H1 (cell line): ENCODE measurements around the gene LIFR. TPM values are rescaled to one million over a fixed set of nuclear protein-coding genes. Genes with fewer than 3 reads are reported as not detected.

Source experiments
- CTCF ChIA-PET: fragments of 300-600 bp; sonication (Branson Sonifier 250); formaldehyde crosslinking; loops from one replicate; lab custom pipeline; 2021; ENCODE audit not compliant: partially characterized antibody; lab: Charles Lee
- POLR2A ChIA-PET: fragments of 300-600 bp; sonication (Branson Sonifier 250); formaldehyde crosslinking; loops from one replicate; lab custom pipeline; 2021; ENCODE audit warnings: inconsistent platforms; ENCODE audit not compliant: partially characterized antibody; lab: Charles Lee
- DNase-seq, 2 experiments: peaks; one replicate each; pipeline versions ENCODE4 v3.0.0 to v3.0.0-alpha.2; 2010 to 2022; ENCODE audit warnings: low spot score in 2 of 2, low read depth in 1 of 2, mixed read lengths in 1 of 2
- FAIRE-seq: peaks from 2 replicates; lab custom pipeline; 2011; peaks lifted over from hg19 to GRCh38; lab: Jason Lieb, UNC
- H2AFZ ChIP-seq: 2 replicates; pipeline ENCODE4 v1.8.1; 2012; ENCODE audit warnings: low read length, inconsistent platforms
- H2AK5ac ChIP-seq: 2 replicates; pipeline ENCODE4 v1.6.1; 2013; ENCODE audit warnings: low read depth, low read length
- H2BK120ac ChIP-seq: replicated peaks from 2 replicates; pipeline ENCODE3; 2013; ENCODE audit warnings: low read depth, low read length, inconsistent platforms
- H2BK12ac ChIP-seq: 2 replicates; pipeline ENCODE4 v1.6.1; 2013; ENCODE audit warnings: low read depth, low read length
- H2BK15ac ChIP-seq: 2 replicates; pipeline ENCODE4 v1.6.1; 2013; ENCODE audit warnings: low read length
- H2BK20ac ChIP-seq: 2 replicates; pipeline ENCODE4 v1.6.1; 2013; ENCODE audit warnings: low read length
- H2BK5ac ChIP-seq: 2 replicates; pipeline ENCODE4 v1.6.1; 2013; ENCODE audit warnings: low read depth, low read length
- H3K14ac ChIP-seq: 2 replicates; pipeline ENCODE4 v1.6.1; 2013; ENCODE audit warnings: inconsistent platforms; ENCODE audit not compliant: insufficient read length
- H3K18ac ChIP-seq: 2 replicates; pipeline ENCODE4 v1.6.1; 2013; ENCODE audit warnings: low read length; ENCODE audit errors: extremely low read depth
- H3K23ac ChIP-seq: 2 replicates; pipeline ENCODE4 v1.6.1; 2013; ENCODE audit warnings: inconsistent platforms; ENCODE audit not compliant: insufficient read length
- H3K23me2 ChIP-seq: 2 replicates; pipeline ENCODE4 v1.6.1; 2013; ENCODE audit warnings: low read depth, low read length
- H3K27ac ChIP-seq: 2 replicates; pipeline ENCODE4 v1.6.1; 2011; ENCODE audit warnings: low read depth, low read length, inconsistent platforms
- H3K27me3 ChIP-seq, 4 experiments: replicated peaks in 1 of 4; 1 replicate in 1 of 4; 2 replicates in 3 of 4; pipeline versions ENCODE4 v1.6.1 to v1.8.1; 2011 to 2013; ENCODE audit warnings: low read length in 3 of 4, mild to moderate bottlenecking in 3 of 4, inconsistent platforms in 2 of 4, mixed read lengths in 2 of 4, moderate library complexity in 1 of 4; ENCODE audit not compliant: control insufficient read depth in 3 of 4, insufficient read depth in 3 of 4; ENCODE audit errors: extremely low read depth in 1 of 4
- H3K36me3 ChIP-seq, 4 experiments: 2 replicates each; pipeline versions ENCODE4 v1.6.1 to v1.8.1; 2011 to 2013; ENCODE audit warnings: mild to moderate bottlenecking in 4 of 4, low read length in 3 of 4, moderate library complexity in 2 of 4, control low read depth in 1 of 4, inconsistent platforms in 1 of 4; ENCODE audit not compliant: insufficient read depth in 4 of 4, control insufficient read depth in 2 of 4
- H3K4ac ChIP-seq: replicated peaks from 2 replicates; pipeline ENCODE3; 2013; ENCODE audit warnings: low read length, low read depth, mixed read lengths, inconsistent platforms; ENCODE audit not compliant: insufficient read length
- H3K4me1 ChIP-seq, 4 experiments: replicated peaks in 1 of 4; 1 replicate in 1 of 4; 2 replicates in 3 of 4; pipeline versions ENCODE4 v1.6.1 to v1.8.1; 2011 to 2013; ENCODE audit warnings: low read length in 3 of 4, inconsistent platforms in 2 of 4, mixed read lengths in 1 of 4; ENCODE audit not compliant: insufficient read depth in 4 of 4, control insufficient read depth in 3 of 4
- H3K4me2 ChIP-seq, 2 experiments: 2 replicates each; pipeline versions ENCODE4 v1.6.1 to v1.8.1; 2011 to 2013; ENCODE audit warnings: low read depth in 2 of 2, low read length in 2 of 2, control low read depth in 1 of 2, inconsistent platforms in 1 of 2, mild to moderate bottlenecking in 1 of 2; ENCODE audit not compliant: insufficient read depth in 1 of 2
- H3K4me3 ChIP-seq, 4 experiments: fragments of 200-600, 300-600 bp in 1 of 4; sonication (generic), shearing (Covaris generic), sonication (Bioruptor Twin) in 1 of 4; 2 replicates each; pipeline versions ENCODE4 v1.5.1 to v1.8.1; 2011 to 2016; ENCODE audit warnings: low read length in 4 of 4, low read depth in 3 of 4, control low read depth in 2 of 4, inconsistent platforms in 2 of 4, mild to moderate bottlenecking in 2 of 4, mixed read lengths in 1 of 4, moderate library complexity in 1 of 4; ENCODE audit not compliant: insufficient read depth in 2 of 4; ENCODE audit errors: extremely low read depth in 1 of 4
- H3K56ac ChIP-seq: replicated peaks from 2 replicates; pipeline ENCODE3; 2013; ENCODE audit warnings: low read depth, mild to moderate bottlenecking, mixed read lengths, low read length, inconsistent platforms; ENCODE audit not compliant: insufficient read length
- H3K79me1 ChIP-seq: 2 replicates; pipeline ENCODE4 v1.6.1; 2013; ENCODE audit warnings: low read depth, low read length, control low read depth
- H3K79me2 ChIP-seq, 2 experiments: 2 replicates each; pipeline versions ENCODE4 v1.6.1 to v1.8.1; 2012 to 2013; ENCODE audit warnings: low read length in 2 of 2, mild to moderate bottlenecking in 2 of 2, inconsistent platforms in 1 of 2; ENCODE audit not compliant: insufficient read depth in 2 of 2, control insufficient read depth in 1 of 2
- H3K9ac ChIP-seq, 4 experiments: replicated peaks in 1 of 4; 1 replicate in 1 of 4; 2 replicates in 3 of 4; pipeline versions ENCODE4 v1.6.1 to v1.8.1; 2011 to 2013; ENCODE audit warnings: low read depth in 3 of 4, low read length in 3 of 4, control low read depth in 2 of 4, mild to moderate bottlenecking in 2 of 4, moderate library complexity in 2 of 4, inconsistent platforms in 1 of 4; ENCODE audit errors: extremely low read depth in 1 of 4
- H3K9me3 ChIP-seq, 2 experiments: 2 replicates each; pipeline versions ENCODE4 v1.6.1 to v1.8.1; 2012 to 2013; ENCODE audit warnings: mild to moderate bottlenecking in 2 of 2, moderate library complexity in 2 of 2, control low read depth in 1 of 2, inconsistent platforms in 1 of 2, low read depth in 1 of 2, low read length in 1 of 2, mixed read lengths in 1 of 2; ENCODE audit not compliant: insufficient read depth in 2 of 2
- H4K20me1 ChIP-seq, 2 experiments: replicated peaks in 1 of 2; 2 replicates each; pipeline versions ENCODE3 to v1.8.1; 2011 to 2013; ENCODE audit warnings: inconsistent platforms in 2 of 2, low read length in 2 of 2, mild to moderate bottlenecking in 1 of 2; ENCODE audit not compliant: insufficient read depth in 2 of 2, control insufficient read depth in 1 of 2
- H4K5ac ChIP-seq: 2 replicates; pipeline ENCODE4 v1.6.1; 2013; ENCODE audit warnings: low read length, low read depth, mixed read lengths, inconsistent platforms; ENCODE audit not compliant: insufficient read length
- H4K8ac ChIP-seq: 2 replicates; pipeline ENCODE4 v1.8.0; 2013; ENCODE audit warnings: mild to moderate bottlenecking, moderate library complexity, low read length, inconsistent platforms; ENCODE audit not compliant: insufficient read depth; ENCODE audit errors: extremely low read depth
- H4K91ac ChIP-seq: replicated peaks from 2 replicates; pipeline ENCODE3; 2013; ENCODE audit warnings: low read length, mixed read lengths, inconsistent platforms; ENCODE audit not compliant: insufficient read length
- CTCF ChIP-seq, 3 experiments: IDR thresholded peaks; 1 replicate in 2 of 3; 2 replicates in 1 of 3; pipeline versions ENCODE4 v1.5.1 to v1.6.1; 2011; ENCODE audit warnings: low read length in 3 of 3, mild to moderate bottlenecking in 3 of 3, inconsistent platforms in 2 of 3, low read depth in 1 of 3, moderate library complexity in 1 of 3; ENCODE audit not compliant: insufficient read depth in 1 of 3; ENCODE audit errors: control extremely low read depth in 1 of 3
- JUN ChIP-seq: IDR thresholded peaks from 2 replicates; pipeline ENCODE4 v1.6.1; 2011; ENCODE audit warnings: low read depth, mild to moderate bottlenecking, improper control_type of control experiment, low read length
- KDM5A ChIP-seq: fragments of 200-600 bp; IDR thresholded peaks from 2 replicates; pipeline ENCODE4 v1.7.1; 2012; ENCODE audit warnings: mild to moderate bottlenecking, low read length, inconsistent platforms, mixed read lengths
- MAX ChIP-seq: IDR thresholded peaks from 2 replicates; pipeline ENCODE4 v1.6.1; 2012; ENCODE audit warnings: inconsistent platforms
- RAD21 ChIP-seq, 2 experiments: IDR thresholded peaks in 1 of 2; conservative IDR thresholded peaks in 1 of 2; 2 replicates each; pipeline ENCODE4 v1.6.1; 2011; ENCODE audit warnings: low read depth in 2 of 2, low read length in 2 of 2, improper control_type of control experiment in 1 of 2, inconsistent platforms in 1 of 2, mild to moderate bottlenecking in 1 of 2, moderate library complexity in 1 of 2
- SP1 ChIP-seq: IDR thresholded peaks from 2 replicates; pipeline ENCODE4 v1.6.1; 2011; ENCODE audit warnings: low read depth, low read length
- SP4 ChIP-seq: IDR thresholded peaks from 2 replicates; pipeline ENCODE4 v1.6.1; 2012; ENCODE audit warnings: low read length, inconsistent platforms
- TAF7 ChIP-seq: optimal IDR thresholded peaks from 2 replicates; pipeline ENCODE3; 2011; ENCODE audit warnings: low read depth, mild to moderate bottlenecking, inconsistent platforms, low read length, moderate library complexity, borderline replicate concordance
- YY1 ChIP-seq: IDR thresholded peaks from 2 replicates; pipeline ENCODE4 v1.6.1; 2011; ENCODE audit warnings: low read depth, mild to moderate bottlenecking, low read length
- WGBS, 2 experiments: shearing (Covaris generic) in 1 of 2; methylation state at CpG; one replicate each; pipeline versions ENCODE4 v1.1.6 to v1.1.7; 2013 to 2015; ENCODE audit warnings: low lambda C conversion rate in 2 of 2, mixed read lengths in 2 of 2, inconsistent platforms in 1 of 2, low coverage in 1 of 2, missing lambda C conversion rate in 1 of 2; ENCODE audit not compliant: insufficient replicate concordance in 2 of 2, insufficient coverage in 1 of 2, insufficient read length in 1 of 2; ENCODE audit errors: extremely low coverage in 1 of 2, missing lambda C conversion rate in 1 of 2; 5-methylcytosine and 5-hydroxymethylcytosine counted together
- polyA plus RNA-seq, 7 experiments: library from polyadenylated mRNA; depleted of rRNA in 3 of 7; stranded (reverse) in 5 of 7; unstranded in 2 of 7; fragments of >200 nt in 5 of 7; fragments of 200-250 nt in 2 of 7; gene quantifications; 1 replicate in 5 of 7; 2 replicates in 1 of 7; 4 replicates in 1 of 7; pipeline versions ENCODE4 v1.2.1 to v1.2.3, GENCODE V29; 2011 to 2013; ENCODE audit warnings: missing spikeins in 2 of 7, mixed read lengths in 2 of 7
- total RNA-seq: library from RNA; stranded (reverse); fragmentation: NEBNext Ultra II Directional; extraction: Animal tissue kit (Norgen Biotek cat#: 25700); gene quantifications from 2 replicates; pipeline ENCODE4 v1.2.1, GENCODE V29; 2021
- TF ChIP-seq, protein P1 (sequence below): IDR thresholded peaks from 2 replicates; pipeline ENCODE4 v1.6.1; 2011; ENCODE audit warnings: low read depth, mild to moderate bottlenecking, low read length; ENCODE audit not compliant: insufficient read depth

Gene LIFR
- total and polyA plus RNA-seq, 2 of the 8 experiments (the other 6 are each of a cell fraction or from before 2014, with no cell fraction given) = 2.0 to 18.9 TPM

GRCh38 chr5:38478878-38479277, 77.6 kb downstream of the LIFR start:
- Histone ChIP-seq H3K23ac (no peak overlapping the region), H3K4me3 (no peak overlapping the region), H2AK5ac (no peak overlapping the region), H4K91ac (no peak overlapping the region), H3K79me2 (no peaks in the 10 kb centered on the region), H3K18ac (no peak overlapping the region), H3K9ac (no peak overlapping the region), H2BK5ac (no peak overlapping the region), H3K4ac (no peak overlapping the region), H3K9me3 (no peaks in the 10 kb centered on the region), H3K4me1 (no peaks in the 10 kb centered on the region), H3K79me1 (no peaks in the 10 kb centered on the region), H3K36me3 (peaks cover 0 to 6% (median 1%) of the 10 kb centered on the region in 4 experiments; a peak in 2 of 8 replicates), H4K8ac (no peak overlapping the region), H2BK20ac (no peak overlapping the region), H3K14ac (no peak overlapping the region), H3K27me3 (no peaks in the 10 kb centered on the region), H3K56ac (no peak overlapping the region), H2AFZ (no peak overlapping the region), H3K27ac (no peak overlapping the region), H4K20me1 (no peaks in the 10 kb centered on the region), H4K5ac (no peak overlapping the region), H2BK15ac (no peak overlapping the region), H2BK120ac (no peak overlapping the region), H3K23me2 (no peaks in the 10 kb centered on the region), H3K4me2 (no peak overlapping the region), H2BK12ac (no peak overlapping the region)
- FAIRE-seq (no peak), DNase-seq (no peak)
- 91% methylated on average over 3 of the region's 3 CpGs; no CpG with 5 or more reads in 1 of the 2 experiments for WGBS, 2 experiments
- CTCF ChIA-PET = interaction anchor here (1.5 kb wide), 1 partner anchor 23 kb away, joined by 3 read pairs; no protein-coding TSS in a partner anchor
- POLR2A ChIA-PET = no interaction called here
- TF ChIP-seq SP1 (no peak), TAF7 (no peak), MAX (no peak), CTCF (IDR thresholded peaks at IDR 0.05; ENCODE audit: control extremely low read depth in 1 of 3, insufficient read depth in 1 of 3, low read depth in 1 of 3, low read length in 3 of 3) (no peak), KDM5A (no peak), YY1 (no peak), RAD21 (IDR thresholded peaks at IDR 0.05 in 1 of 2, conservative IDR thresholded peaks at IDR 0.05 in 1 of 2; ENCODE audit: low read depth in 2 of 2, low read length in 2 of 2) (no peak), SP4 (no peak), JUN (no peak)
- TF ChIP-seq, protein P1, sequence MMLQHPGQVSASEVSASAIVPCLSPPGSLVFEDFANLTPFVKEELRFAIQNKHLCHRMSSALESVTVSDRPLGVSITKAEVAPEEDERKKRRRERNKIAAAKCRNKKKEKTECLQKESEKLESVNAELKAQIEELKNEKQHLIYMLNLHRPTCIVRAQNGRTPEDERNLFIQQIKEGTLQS = no peak
